ENCODE measurements around the gene ZNF700.
"Not testable (repeated sequence)": the region's sequence is repeated elsewhere in the genome, so short reads cannot be mapped to it uniquely, and the experiment has no call there.

The ZNF700 gene

GRCh38 chr19:11924886-11925650 is at the start of gene ZNF700:
Gene ZNF700, plus strand, starts transcription at chr19:11925107. Its CDS starts 104 bp downstream, at chr19:11925211.
- DNase-seq, result peak; percentile 93
- H3K4me1 Mint-ChIP-seq (ENCODE audit: low read depth), result peaks cover 47% of the 10 kb centered on the region
- no peaks in the 10 kb centered on the region for H3K27me3 Mint-ChIP-seq
- peak within 1 kb of the TSS; percentile 99 for H3K4me3 Mint-ChIP-seq
- H3K9me3 Mint-ChIP-seq, result peaks cover under 1% of the 10 kb centered on the region
- H3K27ac Mint-ChIP-seq, result peak within 1 kb of the TSS; percentile 99
- H3K36me3 Mint-ChIP-seq (ENCODE audit: low read depth), result peaks cover 49% of the 10 kb centered on the region

- H3K27ac Mint-ChIP-seq; H3K4me3 Mint-ChIP-seq; H3K36me3 Mint-ChIP-seq (ENCODE audit: low read depth); H3K27me3 Mint-ChIP-seq; H3K9me3 Mint-ChIP-seq; H3K4me1 Mint-ChIP-seq (ENCODE audit: low read depth): not testable (repeated sequence)
- peak; percentile 67 for DNase-seq
These were observed 45.1 kb upstream of the ZNF700 start for GRCh38 chr19:11879687-11880266.

GRCh38 chr19:11880598-11880997 is 44.3 kb upstream of the ZNF700 start:
- Mint-ChIP-seq H3K36me3 (ENCODE audit: low read depth) (no peaks in the 10 kb centered on the region), H3K9me3 (no peaks in the 10 kb centered on the region), H3K4me3 (no peak overlapping the region), H3K4me1 (ENCODE audit: low read depth) (peaks cover 4% of the 10 kb centered on the region), H3K27me3 (no peaks in the 10 kb centered on the region), H3K27ac (no peak overlapping the region)
- DNase-seq, result no peak

GRCh38 chr19:11881151-11881800 is 43.6 kb upstream of the ZNF700 start:
- Mint-ChIP-seq H3K27ac (no peak overlapping the region), H3K27me3 (no peaks in the 10 kb centered on the region), H3K4me1 (ENCODE audit: low read depth) (peaks cover 4% of the 10 kb centered on the region), H3K36me3 (ENCODE audit: low read depth) (no peaks in the 10 kb centered on the region), H3K4me3 (no peak overlapping the region), H3K9me3 (peaks cover 1% of the 10 kb centered on the region)
- DNase-seq, result peak; percentile 62

GRCh38 chr19:11882606-11883005 is 42.3 kb upstream of the ZNF700 start:
- peaks cover under 1% of the 10 kb centered on the region for H3K36me3 Mint-ChIP-seq (ENCODE audit: low read depth)
- no peaks in the 10 kb centered on the region for H3K27me3 Mint-ChIP-seq
- peaks cover 4% of the 10 kb centered on the region for H3K9me3 Mint-ChIP-seq
- no peak for DNase-seq
- H3K4me1 Mint-ChIP-seq (ENCODE audit: low read depth), result peaks cover 11% of the 10 kb centered on the region
- no peak overlapping the region for H3K27ac Mint-ChIP-seq
- no peak overlapping the region for H3K4me3 Mint-ChIP-seq

GRCh38 chr19:11887234-11887610 is 37.7 kb upstream of the ZNF700 start:
- Mint-ChIP-seq H3K27me3 (no peaks in the 10 kb centered on the region), H3K4me3 (peak overlapping the region; percentile 86), H3K36me3 (ENCODE audit: low read depth) (peaks cover 6% of the 10 kb centered on the region), H3K4me1 (ENCODE audit: low read depth) (peaks cover 25% of the 10 kb centered on the region), H3K9me3 (peaks cover 4% of the 10 kb centered on the region), H3K27ac (no peak overlapping the region)
- no peak for DNase-seq

- peak; percentile 81 for DNase-seq
- peaks cover 4% of the 10 kb centered on the region for H3K9me3 Mint-ChIP-seq
- no peaks in the 10 kb centered on the region for H3K27me3 Mint-ChIP-seq
- peak within 1 kb of the TSS; percentile 85 for H3K27ac Mint-ChIP-seq
- H3K4me1 Mint-ChIP-seq (ENCODE audit: low read depth), result peaks cover 25% of the 10 kb centered on the region
- peaks cover 6% of the 10 kb centered on the region for H3K36me3 Mint-ChIP-seq (ENCODE audit: low read depth)
- peak within 1 kb of the TSS; percentile 86 for H3K4me3 Mint-ChIP-seq
These were observed 37.0 kb upstream of the ZNF700 start, which contains the start of gene ZNF69 for GRCh38 chr19:11887611-11888531. Gene ZNF69, plus strand, starts transcription at chr19:11887782. Its CDS starts 142 bp downstream, at chr19:11887924.

GRCh38 chr19:11889901-11890300 is 35.0 kb upstream of the ZNF700 start:
- H3K36me3 Mint-ChIP-seq (ENCODE audit: low read depth), result peaks cover 21% of the 10 kb centered on the region
- H3K9me3 Mint-ChIP-seq, H3K27me3 Mint-ChIP-seq, H3K4me3 Mint-ChIP-seq, DNase-seq, H3K27ac Mint-ChIP-seq: not testable (repeated sequence)
- H3K4me1 Mint-ChIP-seq (ENCODE audit: low read depth), result peaks cover 25% of the 10 kb centered on the region

- Mint-ChIP-seq H3K9me3 (peaks cover 13% of the 10 kb centered on the region), H3K27ac (no peak overlapping the region), H3K4me3 (no peak overlapping the region), H3K27me3 (no peaks in the 10 kb centered on the region), H3K36me3 (ENCODE audit: low read depth) (peaks cover 28% of the 10 kb centered on the region), H3K4me1 (ENCODE audit: low read depth) (peaks cover 25% of the 10 kb centered on the region)
- DNase-seq, result no peak
These were observed 34.3 kb upstream of the ZNF700 start for GRCh38 chr19:11890634-11891033.

GRCh38 chr19:11894851-11895250 is 30.1 kb upstream of the ZNF700 start:
- Mint-ChIP-seq H3K9me3 (peaks cover 17% of the 10 kb centered on the region), H3K36me3 (ENCODE audit: low read depth) (peaks cover 42% of the 10 kb centered on the region), H3K4me3 (no peak overlapping the region)

GRCh38 chr19:11902228-11902627 is 22.7 kb upstream of the ZNF700 start:
- Mint-ChIP-seq H3K36me3 (ENCODE audit: low read depth) (peaks cover 84% of the 10 kb centered on the region), H3K9me3 (peaks cover 52% of the 10 kb centered on the region), H3K4me3 (no peak overlapping the region), H3K4me1 (ENCODE audit: low read depth) (no peaks in the 10 kb centered on the region), H3K27ac (no peak overlapping the region), H3K27me3 (no peaks in the 10 kb centered on the region)
- no peak for DNase-seq

More at GRCh38 chr19:11894851-11895250, 30.1 kb upstream of the ZNF700 start:
- Mint-ChIP-seq H3K4me1 (ENCODE audit: low read depth) (peaks cover 1% of the 10 kb centered on the region), H3K27ac (no peak overlapping the region), H3K27me3 (no peaks in the 10 kb centered on the region)
- DNase-seq, result no peak

GRCh38 chr19:11905928-11906327 is 19.0 kb upstream of the ZNF700 start:
- Mint-ChIP-seq H3K9me3 (peaks cover 59% of the 10 kb centered on the region), H3K36me3 (ENCODE audit: low read depth) (peaks cover 76% of the 10 kb centered on the region), H3K4me3 (no peak overlapping the region), H3K4me1 (ENCODE audit: low read depth) (no peaks in the 10 kb centered on the region), H3K27me3 (no peaks in the 10 kb centered on the region), H3K27ac (no peak overlapping the region)
- no peak for DNase-seq

- H3K4me3 Mint-ChIP-seq; DNase-seq; H3K27me3 Mint-ChIP-seq; H3K4me1 Mint-ChIP-seq (ENCODE audit: low read depth); H3K27ac Mint-ChIP-seq: not testable (repeated sequence)
- Mint-ChIP-seq H3K36me3 (ENCODE audit: low read depth) (peaks cover 37% of the 10 kb centered on the region), H3K9me3 (peaks cover 40% of the 10 kb centered on the region)
These were observed 13.0 kb upstream of the ZNF700 start for GRCh38 chr19:11911937-11912336.

- H3K27me3 Mint-ChIP-seq; DNase-seq; H3K4me3 Mint-ChIP-seq; H3K4me1 Mint-ChIP-seq (ENCODE audit: low read depth); H3K27ac Mint-ChIP-seq: not testable (repeated sequence)
- Mint-ChIP-seq H3K36me3 (ENCODE audit: low read depth) (peaks cover 21% of the 10 kb centered on the region), H3K9me3 (peaks cover 26% of the 10 kb centered on the region)
These were observed 10.4 kb upstream of the ZNF700 start for GRCh38 chr19:11914417-11915051.

Measured in activated T-cell treated with anti-CD3 and anti-CD28 coated beads, Interleukin-2, amount 50 U/mL, for 24 hours (primary cell).